C4-2B (cell line): Measurements from ENCODE around the gene UFSP2.

Experiments
- ZFX ChIP-seq: fragments of 450-650 bp; IDR thresholded peaks from 2 replicates; pipeline ENCODE4 v1.6.1; 2017
- TF ChIP-seq, protein P1 (sequence below): fragments of 450-650 bp; conservative IDR thresholded peaks from 2 replicates; pipeline ENCODE4 v1.5.1; 2017; ENCODE audit warnings: mild to moderate bottlenecking

DNA sequence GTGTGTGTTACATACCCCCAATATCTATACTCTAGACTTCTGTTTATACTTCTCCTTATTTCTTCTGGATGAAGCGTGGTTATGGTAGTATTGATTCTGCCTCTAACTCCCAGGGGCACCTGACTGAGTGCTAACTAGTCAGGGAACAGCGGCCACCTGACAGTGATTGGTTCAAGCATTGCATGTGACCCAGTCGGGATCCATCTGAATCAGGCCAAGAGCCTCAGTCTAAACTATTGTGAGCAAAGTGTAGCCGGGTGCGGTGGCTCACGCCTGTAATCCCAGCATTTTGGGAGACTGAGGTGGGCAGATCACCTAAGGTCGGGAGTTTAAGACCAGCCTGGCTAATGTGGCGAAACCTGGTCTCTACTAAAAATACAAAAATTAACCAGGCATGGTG is 35.8 kb upstream of the UFSP2 start:
- TF ChIP-seq, protein P1, sequence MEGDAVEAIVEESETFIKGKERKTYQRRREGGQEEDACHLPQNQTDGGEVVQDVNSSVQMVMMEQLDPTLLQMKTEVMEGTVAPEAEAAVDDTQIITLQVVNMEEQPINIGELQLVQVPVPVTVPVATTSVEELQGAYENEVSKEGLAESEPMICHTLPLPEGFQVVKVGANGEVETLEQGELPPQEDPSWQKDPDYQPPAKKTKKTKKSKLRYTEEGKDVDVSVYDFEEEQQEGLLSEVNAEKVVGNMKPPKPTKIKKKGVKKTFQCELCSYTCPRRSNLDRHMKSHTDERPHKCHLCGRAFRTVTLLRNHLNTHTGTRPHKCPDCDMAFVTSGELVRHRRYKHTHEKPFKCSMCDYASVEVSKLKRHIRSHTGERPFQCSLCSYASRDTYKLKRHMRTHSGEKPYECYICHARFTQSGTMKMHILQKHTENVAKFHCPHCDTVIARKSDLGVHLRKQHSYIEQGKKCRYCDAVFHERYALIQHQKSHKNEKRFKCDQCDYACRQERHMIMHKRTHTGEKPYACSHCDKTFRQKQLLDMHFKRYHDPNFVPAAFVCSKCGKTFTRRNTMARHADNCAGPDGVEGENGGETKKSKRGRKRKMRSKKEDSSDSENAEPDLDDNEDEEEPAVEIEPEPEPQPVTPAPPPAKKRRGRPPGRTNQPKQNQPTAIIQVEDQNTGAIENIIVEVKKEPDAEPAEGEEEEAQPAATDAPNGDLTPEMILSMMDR: no peak
- TF ChIP-seq ZFX: no peak
